ENCODE results near the gene ARHGAP15.

GRCh38 chr2:143698888-143699570 lies 569.8 kb downstream of the ARHGAP15 start:
- TF ChIP-seq POLR2A (IDR thresholded peaks at IDR 0.05; ENCODE audit: low read length) (no peak), GATA1 (IDR thresholded peaks at IDR 0.05; ENCODE audit: low read depth, low read length) (no peak)

Measured in erythroblast (primary cell).